ENCODE results near the gene NSMCE3.

- no peak for TF ChIP-seq EP300 (IDR thresholded peaks at IDR 0.05)
- TF ChIP-seq, protein P1, sequence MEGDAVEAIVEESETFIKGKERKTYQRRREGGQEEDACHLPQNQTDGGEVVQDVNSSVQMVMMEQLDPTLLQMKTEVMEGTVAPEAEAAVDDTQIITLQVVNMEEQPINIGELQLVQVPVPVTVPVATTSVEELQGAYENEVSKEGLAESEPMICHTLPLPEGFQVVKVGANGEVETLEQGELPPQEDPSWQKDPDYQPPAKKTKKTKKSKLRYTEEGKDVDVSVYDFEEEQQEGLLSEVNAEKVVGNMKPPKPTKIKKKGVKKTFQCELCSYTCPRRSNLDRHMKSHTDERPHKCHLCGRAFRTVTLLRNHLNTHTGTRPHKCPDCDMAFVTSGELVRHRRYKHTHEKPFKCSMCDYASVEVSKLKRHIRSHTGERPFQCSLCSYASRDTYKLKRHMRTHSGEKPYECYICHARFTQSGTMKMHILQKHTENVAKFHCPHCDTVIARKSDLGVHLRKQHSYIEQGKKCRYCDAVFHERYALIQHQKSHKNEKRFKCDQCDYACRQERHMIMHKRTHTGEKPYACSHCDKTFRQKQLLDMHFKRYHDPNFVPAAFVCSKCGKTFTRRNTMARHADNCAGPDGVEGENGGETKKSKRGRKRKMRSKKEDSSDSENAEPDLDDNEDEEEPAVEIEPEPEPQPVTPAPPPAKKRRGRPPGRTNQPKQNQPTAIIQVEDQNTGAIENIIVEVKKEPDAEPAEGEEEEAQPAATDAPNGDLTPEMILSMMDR (IDR thresholded peaks at IDR 0.05) = no peak
- no peak for TF ChIP-seq POLR2A (IDR thresholded peaks at IDR 0.05)
- no peak for TF ChIP-seq POLR2AphosphoS5 (IDR thresholded peaks at IDR 0.05)
Measured at GRCh38 chr15:29239395-29239794, 30.2 kb downstream of the NSMCE3 start.
